COR-L47 (cell line): ENCODE results near the gene HNRNPM.
"Not testable (repeated sequence)": the region's sequence is repeated elsewhere in the genome, so short reads cannot be mapped to it uniquely, and the experiment has no call there.

Experiments used
- DNase-seq: peaks from one replicate; lab custom pipeline; 2025; lab: John Stamatoyannopoulos, UW

Gene HNRNPM

DNA sequence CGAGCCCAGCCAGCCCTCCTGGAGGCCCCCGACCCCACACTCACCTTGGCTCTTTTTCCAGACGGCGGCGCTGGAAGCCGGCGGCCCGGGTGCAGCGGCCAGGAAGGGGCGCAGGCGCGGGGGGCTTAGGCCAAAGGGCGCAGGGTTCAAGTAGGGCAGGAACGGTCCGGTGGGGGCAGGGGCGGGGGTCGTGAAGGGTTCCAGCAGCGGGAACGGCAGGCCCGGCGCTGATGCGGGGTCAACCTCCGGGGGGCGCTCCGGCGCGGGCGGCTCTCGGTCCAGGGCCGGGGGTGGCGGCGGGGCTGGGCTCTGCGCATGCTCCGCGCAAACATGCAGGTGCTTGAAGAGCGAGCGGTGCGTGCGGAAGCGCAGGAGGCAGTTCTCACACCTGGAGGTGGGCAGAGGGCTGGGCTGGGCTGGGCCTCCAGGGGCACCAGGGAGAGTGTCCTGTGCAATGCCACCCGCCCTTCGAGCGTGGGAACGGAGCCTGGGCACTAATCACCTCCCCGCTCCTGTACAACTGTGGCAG lies 66.9 kb downstream of the HNRNPM start:
- no peak for DNase-seq

DNA sequence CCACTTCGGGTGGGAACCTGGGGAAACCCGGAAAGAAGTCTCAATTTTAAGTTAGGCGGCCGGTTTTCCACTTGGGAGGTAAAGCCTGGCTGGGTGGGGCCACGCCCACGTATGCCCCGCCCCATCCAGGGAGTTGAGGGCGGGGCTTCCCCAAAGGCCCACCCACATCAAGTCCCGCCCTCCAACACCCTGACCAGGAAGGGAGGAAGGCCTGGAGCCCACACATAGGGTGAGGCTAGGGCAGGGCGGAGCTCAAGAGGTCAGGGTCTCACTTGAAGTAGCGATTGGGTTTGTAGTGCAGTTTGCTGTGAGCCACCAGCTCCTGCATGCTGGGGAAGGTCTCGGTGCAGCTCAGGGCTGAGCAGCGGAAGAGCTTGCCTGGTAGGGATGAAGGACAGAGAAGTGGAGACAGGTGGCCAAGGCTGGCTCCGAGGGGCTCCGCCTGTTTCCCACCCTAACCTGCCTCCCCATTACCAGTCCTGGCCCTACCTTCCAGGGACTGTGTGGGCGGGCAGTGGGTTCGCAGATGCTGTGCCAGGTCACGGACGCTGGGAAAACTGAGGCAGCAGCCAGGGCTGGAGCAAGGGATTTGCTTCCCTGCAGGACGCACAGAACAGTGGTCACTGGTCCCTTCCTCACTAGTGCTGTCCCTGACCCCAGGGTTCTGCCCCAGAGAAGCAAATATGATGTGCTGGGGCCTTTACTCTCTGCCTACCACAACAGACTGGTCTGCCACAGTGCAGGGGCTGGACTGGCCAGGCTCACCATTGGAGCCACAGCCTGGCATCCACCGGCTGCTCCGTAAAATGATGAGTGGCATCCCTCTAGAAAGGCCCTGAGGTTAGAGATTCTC lies 67.6 kb downstream of the HNRNPM start:
- DNase-seq: no peak

DNA sequence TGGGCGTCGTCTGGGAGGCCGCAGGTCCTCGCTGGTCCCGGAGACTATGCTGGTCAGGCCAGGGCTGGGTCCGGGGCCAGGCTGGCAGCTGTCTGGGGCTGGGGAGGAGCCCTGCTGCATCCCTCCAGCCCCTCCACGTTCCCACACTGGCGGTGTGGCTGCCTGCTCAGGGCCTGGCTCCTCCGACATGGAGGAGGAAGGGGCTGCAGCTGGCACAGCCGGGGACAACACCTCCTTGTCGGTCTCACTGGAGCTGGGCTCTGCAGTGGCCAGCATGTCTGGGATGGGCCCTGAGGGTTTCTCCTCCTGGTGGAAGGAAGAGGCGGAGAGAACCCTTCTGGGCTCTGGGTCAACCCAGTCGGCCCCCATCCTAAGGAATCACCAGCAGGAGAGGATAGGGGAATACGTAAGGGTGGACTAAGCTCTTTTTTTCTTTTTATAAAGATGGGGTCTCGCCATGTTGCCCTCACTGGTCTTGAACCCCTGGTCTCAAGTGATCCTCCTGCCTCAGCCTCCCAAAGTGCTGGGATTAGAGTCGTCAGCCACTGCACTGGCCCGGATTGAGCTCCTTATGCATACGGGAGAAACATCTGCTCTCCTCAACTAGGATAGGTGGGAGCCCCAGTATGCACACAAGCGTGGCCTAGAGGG lies 68.4 kb downstream of the HNRNPM start:
- DNase-seq: no peak

DNA sequence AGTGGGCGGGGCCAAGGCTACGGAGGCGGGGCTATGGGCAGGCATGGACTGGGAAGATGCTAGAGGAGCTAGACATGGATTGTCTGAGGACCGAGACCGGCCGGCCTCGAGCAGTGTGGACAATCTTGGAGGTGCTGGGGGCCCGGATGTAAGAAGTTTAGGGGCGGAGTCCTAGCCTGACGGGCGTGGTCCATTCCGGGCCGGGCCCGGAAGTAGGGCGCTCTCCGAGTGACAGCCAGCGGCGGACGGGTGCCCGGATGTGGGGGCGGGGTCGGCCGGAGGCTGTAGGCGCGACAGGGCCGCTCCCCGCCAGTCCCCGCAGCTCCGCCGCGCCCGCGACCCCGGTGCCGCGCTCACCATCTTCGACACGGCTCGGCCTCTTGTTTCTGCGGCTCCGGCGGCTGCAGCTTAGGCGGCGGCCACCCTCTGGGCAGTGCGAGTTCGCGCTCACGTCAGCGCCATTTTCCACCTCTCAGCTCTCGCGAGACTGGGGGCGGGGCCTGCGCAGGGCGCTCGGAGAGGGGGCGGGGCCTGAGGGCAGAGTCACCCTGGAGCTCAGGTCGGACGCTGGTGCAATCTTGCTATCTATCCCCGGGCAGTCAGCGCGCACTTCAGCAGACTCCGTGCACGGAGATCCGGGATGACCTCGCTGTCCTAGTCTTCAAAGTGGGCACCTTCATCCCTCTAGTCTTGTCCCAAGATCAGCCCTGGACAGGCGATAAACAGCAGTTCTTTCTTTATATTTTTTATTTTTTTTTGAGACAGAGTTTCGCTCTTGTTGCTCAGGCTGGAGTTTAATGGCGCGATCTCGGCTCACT lies 69.1 kb downstream of the HNRNPM start, which contains the start of gene ZNF414:
Gene ZNF414, minus strand, starts transcription at position 481 of the 818 bp plus-strand sequence. Its CDS starts 121 bp downstream, at position 360.
- peak; percentile 91 for DNase-seq

DNA sequence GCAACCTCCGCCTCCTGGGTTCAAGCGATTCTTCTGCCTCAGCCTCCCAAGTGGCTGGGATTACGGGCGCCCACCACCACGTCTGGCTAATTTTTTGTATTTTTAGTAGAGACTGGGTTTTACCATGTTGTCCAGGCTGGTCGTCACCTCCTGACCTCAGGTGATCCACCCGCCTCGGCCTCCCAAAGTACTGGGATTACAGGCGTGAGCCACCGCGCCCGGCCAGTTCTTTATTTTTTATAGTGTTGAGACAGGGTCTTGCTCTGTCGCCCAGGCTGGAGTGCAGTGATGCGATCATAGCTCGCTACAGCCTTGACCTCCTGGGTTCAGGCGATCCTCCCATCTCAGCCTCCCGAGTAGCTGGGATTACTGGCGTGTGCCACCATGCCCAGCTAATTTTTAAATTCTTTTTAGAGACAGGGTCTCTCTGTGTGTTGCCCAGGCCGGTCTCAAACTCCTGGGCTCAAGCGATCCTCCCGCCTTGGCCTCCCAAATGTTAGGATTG lies 69.8 kb downstream of the HNRNPM start:
- not testable (repeated sequence) for DNase-seq

DNA sequence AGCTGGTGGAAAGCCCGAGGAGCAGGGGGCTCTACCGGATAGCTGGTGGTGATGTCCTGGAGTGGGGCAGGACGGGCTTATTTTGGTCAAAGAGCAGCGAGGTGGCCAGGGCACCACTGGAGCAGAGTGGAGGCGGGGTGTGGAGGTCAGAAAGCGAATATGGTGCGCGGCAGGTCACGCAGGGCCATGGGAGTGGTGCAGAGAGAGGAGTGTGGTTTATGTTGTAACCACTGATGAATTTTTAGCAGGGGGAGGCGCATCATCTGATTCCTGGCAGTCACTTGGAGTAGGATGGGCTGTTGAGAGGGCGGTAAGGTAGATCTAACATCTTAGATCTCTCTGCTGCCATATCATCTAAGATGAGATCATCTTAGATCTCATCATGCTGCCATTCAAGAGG lies 70.5 kb downstream of the HNRNPM start:
- DNase-seq: no peak

DNA sequence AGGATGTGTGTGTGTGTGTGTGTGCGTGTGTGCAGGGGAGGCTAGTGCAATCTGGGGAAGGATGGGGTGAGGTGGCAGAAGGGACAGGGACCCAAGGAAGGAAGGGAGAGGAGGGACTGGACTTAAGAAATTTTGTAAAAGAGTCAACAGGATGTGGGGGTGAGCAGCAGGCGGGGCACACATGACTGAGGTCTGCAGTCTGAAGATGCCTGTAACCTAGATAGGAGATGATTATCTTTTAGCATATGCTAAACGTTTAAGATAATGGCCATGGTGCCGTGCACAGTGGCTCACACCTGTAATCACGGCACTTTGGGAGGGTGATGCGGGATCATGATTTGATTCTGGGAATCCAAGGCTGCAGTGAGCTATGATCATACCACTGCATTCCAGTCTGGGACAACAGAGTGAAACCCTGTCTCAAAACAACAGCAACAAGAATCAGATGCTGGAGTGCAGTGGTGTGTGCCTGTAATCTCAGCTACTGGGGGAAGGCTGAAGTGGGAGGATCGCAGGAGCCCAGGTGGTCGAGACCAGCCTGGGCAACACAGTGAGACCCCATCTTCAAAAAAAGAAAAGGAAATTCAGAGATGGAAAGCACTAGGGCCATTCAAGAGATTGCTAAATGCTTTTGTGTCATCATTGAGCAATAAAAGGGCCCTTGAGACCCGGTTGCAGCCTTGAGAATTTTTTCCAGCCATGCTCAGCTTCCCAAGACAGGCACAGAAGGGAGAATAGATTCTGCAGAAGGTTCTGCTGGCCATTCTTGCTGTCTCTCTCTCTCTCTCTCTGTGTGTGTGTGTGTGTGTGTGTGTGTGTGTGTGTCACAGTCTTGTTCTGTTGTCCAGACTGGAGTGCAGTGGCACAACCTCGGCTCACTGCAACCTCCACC lies 73.0 kb downstream of the HNRNPM start:
- DNase-seq: no peak

DNA sequence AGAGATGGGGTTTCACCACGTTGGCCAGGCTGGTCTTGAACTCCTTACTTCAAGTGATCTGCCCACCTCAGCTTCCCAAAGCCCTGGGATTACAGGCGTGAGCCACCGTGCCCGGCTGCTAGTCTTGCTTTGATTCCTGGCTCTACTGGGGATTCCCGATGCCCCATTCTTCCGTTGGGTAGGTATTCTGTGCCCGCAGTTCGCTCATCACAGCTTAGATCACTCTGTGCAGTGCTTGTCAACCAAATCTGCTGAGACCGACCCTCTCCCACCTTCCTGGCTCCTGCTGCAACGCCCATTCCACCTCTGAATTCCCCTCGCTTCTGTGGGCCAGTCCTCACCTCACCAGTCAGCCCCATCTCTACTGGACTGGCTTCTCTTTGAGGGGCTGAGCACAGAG lies 73.8 kb downstream of the HNRNPM start:
- DNase-seq: no peak

DNA sequence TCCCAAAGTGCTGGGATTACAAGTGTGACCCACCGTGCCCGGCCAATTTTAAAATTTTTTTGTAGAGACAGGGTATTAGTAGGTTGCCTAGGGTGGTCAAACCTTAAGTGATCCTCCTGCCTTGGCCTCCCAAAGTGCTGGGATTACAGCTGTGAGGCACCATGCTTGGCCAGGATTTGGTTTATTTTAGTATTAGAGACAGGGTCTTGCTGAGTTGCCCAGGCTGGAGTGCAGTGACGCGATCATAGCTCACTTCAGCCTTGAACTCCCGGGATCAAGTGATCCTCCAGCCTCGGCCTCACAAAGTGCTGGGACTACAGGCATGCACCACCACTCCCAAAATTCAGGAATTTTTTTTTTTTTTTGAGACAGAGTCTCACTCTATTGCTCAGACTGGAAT lies 74.6 kb downstream of the HNRNPM start:
- no peak for DNase-seq

DNA sequence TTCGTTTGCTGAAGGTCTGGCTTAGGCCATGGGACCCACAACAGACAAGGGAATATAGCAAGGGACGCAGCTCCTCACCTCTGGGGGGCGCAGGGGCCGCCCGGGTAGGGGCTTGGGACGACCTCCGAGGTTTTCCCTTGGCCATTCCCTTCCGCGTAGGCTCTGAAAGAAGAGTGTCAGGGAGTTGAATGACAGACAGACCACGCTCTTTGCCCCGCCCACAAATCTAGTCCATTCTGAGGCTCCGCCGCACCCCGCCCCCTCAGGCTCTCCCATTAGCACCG lies 80.6 kb downstream of the HNRNPM start:
- DNase-seq: no peak

DNA sequence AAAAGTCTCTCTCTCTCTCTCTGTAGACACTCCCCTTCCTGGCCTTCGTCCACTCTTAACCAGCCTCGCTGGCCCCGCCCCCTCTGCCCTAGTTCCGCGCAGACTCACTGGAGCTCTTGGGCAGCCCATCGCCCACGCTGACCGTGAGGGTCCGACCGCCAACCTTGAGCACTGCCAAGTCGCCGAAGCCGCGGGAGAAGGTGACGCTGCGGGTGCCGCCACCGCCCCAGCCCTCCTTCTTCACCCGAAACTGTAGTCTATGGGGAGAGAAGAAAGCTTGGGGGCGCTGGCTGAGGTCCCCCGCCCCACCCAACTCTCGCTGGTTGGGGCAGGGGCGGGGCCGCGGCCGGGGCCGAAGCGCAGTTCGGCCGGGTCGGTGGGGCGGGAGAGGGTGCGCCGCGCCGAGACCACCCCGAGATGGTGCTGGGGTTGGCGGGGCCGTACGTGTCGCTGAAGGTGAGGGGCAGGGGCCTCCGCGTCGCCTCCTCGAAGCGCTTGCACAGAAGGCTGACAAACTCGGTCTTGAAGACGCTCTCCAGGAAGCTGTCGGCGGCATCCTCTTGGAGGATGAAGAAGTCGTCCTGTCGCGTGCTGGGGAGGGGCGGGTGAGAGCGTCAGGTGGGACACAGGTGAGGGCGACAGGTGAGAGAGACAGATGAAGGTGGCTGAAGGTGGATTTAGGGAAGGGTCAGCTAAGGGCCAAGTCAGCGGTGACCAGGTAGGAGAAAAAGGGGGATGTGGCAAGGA lies 81.7 kb downstream of the HNRNPM start:
- DNase-seq: no peak

DNA sequence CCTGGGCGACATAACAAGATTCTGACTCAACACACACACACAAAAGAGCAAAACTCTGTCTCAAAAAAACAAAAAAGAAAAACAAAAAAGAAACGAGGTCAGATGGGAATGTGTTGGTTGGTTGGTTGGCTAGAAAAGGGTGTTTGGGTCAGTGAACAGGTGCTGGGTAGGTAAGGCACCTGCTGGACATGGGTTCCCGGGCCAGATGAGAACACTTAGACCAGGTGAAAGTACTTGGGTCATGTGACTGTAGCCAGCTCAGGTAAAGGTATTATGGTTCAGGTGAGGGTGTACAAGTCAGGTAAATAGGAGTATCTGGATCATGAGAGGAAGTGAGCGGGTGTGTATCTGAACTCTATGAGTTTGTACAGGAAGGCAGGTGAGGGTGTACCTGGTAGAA lies 83.7 kb downstream of the HNRNPM start:
- no peak for DNase-seq

DNA sequence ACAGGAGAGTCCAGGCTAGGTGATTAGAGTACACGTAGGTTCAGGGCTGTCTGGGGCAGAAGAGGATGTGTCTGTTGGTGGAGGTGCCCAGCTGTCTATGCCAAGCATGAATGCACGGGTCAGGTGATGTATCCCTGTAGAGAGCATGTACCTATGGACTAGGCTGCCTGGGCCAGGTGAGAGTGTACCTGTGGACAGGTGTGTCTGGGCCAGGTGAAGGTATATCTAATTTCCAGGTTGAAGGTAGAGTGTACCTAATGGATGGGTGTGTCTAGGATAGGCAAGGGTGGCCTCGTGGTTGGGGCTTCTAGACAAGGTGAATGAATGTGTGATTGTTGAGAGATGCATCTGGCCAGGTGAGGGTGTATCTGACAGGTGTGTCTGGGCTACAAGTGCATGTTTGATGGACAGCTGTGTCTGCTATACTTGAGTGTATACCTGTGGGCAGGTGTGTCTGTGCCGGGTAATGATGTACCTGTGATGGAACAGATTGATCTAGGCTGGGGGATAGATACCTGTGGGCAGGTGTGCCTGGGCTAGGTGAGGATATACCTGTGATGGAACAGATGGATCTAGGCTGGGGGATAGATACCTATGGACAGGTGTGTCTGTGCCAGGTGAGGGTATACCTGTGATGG lies 84.7 kb downstream of the HNRNPM start:
- no peak for DNase-seq

DNA sequence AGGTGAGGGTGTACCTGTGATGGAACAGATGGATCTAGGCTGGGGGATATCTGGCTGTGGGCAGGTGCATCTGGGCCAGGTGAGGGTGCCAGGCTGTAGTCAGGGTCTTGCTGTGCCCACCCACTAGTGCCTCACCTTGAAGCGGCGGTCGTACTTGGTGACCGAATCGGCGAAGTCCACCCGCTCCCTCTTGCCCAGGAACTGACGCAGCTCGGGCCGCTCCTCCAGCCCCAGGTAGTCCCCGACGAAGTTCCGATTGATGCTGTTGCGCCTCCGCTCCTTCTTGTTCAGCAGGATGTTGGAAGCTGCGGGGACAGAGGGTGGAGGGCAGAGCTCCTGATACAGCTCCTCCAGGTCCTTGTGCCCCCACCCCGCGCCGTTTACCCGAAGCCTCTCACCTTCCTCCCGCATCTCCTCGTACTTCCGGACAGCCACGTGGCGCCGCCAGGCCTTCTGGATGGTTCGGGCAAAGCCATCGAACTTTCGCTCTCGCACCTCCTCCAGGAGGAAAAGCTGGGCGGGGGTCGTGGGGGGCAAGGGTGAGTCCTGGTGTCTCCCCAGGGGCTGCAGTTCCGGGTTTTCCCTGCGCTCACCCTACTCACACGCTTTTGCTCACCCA lies 85.4 kb downstream of the HNRNPM start:
- DNase-seq: no peak

DNA sequence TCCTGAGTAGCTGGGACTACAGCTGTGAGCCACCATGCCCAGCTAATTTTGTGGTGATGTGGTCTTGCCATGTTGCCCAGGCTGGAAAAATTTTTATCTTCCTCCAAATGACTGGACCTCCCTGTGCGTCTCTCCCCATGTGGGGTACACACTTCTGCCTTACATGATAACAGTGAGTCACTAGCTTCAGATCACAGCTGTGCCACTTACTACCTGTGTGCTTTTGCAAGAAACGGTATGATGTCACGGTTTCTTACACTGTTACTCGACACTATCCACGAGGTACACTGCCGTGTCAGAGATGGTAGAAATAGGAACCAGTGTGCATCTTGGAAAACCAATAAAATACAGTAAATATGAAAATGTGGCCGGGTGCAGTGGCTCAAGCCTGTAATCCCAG lies 86.7 kb downstream of the HNRNPM start:
- DNase-seq: no peak

DNA sequence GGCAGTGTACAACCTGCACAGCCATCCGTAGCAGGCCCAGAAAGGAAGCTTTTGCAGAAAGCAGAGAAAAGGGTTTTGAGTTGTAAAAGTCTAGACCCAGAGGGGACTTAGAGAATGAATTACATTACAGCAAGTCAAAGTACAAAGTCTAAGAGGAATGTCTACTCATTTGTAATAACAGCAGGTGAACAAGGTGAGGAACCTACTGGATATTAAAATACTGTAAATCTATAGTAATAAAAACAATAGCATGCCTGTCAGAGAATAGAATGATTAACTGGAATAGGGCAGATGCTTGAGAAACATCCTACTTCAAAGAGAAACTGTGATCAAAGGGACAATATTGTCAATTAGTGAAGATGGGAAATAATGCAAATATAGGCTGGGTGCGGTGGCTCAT lies 87.5 kb downstream of the HNRNPM start:
- no peak for DNase-seq

DNA sequence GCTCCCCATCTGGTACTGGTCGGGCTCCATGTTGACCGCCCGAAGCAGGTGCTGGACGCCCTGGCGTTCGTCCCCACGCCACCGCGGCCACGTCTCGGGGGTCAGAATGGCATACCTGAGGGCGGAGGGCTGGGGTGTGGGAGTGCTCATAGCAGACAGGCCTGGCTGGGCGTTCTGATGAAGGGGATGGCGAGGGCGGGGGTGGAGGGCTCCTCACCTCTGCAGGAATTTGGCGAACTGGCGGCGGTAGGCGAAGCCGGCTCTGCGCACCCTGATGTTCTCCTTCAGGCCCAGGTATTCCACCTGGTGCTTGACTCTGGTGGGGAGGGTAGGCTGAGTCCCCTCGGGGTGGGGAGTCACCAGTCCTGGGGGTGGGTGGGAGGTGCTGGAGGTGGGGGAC lies 91.5 kb downstream of the HNRNPM start:
- DNase-seq: no peak

DNA sequence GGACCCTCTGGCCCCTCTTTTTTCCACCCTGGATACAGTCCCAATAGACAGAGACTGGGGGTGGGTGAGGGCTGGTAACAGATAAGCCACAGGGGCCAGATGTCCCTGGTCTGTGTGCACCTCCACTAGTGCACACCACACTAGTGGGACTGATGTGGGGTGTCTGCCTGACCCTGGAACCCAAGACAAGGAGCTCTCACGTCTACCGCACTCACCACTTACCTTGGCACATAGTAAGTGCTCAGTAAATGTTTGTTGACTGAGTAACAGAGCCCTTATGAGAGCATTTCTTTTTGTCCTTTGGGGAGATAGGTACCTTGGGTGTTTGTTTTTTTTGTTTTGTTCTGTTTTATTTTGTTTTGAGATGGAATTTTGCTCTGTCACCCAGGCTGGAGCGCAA lies 92.3 kb downstream of the HNRNPM start:
- DNase-seq: no peak
